Measurements from ENCODE around the gene PDE2A.

PDE2A gene

GRCh38 chr11:72615329-72615728 is 58.9 kb downstream of the PDE2A start:
- no peak for DNase-seq (ENCODE audit: low read depth, low spot score)

DNA sequence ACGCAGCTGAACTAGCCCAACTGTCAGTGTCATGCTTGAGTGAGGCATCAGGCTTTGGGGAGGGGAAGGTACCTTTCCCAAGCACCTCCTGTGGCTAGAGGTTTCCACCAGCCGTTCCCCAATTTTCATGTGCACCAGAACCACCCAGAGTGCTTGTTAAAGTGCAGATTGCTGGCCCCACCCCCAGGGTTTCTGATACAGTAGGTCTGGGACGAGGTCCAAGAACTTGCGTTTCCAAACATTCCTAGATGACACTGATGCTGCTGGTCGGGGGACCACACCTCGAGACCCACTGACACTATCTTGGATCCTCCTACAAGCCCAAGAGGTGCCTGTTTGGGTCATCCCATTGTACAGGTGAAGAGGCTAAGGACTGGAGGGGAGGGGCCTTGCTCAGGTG is 59.8 kb downstream of the PDE2A start:
- no peak for DNase-seq (ENCODE audit: low read depth, low spot score)

DNA sequence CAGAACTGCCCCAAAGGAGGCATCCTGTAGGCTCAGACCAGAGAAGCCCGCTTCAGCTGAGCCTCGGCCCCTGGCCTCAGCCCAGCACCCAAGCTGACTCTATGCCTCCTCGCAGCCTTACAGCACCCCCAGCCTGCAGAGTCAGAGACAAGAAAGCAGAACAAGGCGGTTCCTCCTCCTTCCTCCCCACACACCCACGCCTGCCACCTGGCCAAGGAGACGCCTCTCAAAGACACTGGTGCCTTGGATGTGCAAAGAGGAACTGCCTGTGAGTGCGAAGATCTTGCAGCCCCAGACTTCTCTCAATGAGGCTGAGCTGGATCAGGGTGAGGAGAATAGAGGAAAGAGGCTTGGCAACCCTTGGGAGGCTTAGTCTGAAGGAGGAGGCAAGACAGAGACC is 60.2 kb downstream of the PDE2A start:
- DNase-seq (ENCODE audit: low read depth, low spot score), result no peak

GRCh38 chr11:72613450-72613849 is 60.8 kb downstream of the PDE2A start:
- no peak for DNase-seq (ENCODE audit: low read depth, low spot score)

- DNase-seq (ENCODE audit: low read depth, low spot score), result no peak
These were observed 64.7 kb downstream of the PDE2A start for GRCh38 chr11:72609476-72609875.

GRCh38 chr11:72609045-72609444 is 65.2 kb downstream of the PDE2A start:
- no peak for DNase-seq (ENCODE audit: low read depth, low spot score)

GRCh38 chr11:72607496-72607895 is 66.7 kb downstream of the PDE2A start:
- no peak for DNase-seq (ENCODE audit: low read depth, low spot score)

DNA sequence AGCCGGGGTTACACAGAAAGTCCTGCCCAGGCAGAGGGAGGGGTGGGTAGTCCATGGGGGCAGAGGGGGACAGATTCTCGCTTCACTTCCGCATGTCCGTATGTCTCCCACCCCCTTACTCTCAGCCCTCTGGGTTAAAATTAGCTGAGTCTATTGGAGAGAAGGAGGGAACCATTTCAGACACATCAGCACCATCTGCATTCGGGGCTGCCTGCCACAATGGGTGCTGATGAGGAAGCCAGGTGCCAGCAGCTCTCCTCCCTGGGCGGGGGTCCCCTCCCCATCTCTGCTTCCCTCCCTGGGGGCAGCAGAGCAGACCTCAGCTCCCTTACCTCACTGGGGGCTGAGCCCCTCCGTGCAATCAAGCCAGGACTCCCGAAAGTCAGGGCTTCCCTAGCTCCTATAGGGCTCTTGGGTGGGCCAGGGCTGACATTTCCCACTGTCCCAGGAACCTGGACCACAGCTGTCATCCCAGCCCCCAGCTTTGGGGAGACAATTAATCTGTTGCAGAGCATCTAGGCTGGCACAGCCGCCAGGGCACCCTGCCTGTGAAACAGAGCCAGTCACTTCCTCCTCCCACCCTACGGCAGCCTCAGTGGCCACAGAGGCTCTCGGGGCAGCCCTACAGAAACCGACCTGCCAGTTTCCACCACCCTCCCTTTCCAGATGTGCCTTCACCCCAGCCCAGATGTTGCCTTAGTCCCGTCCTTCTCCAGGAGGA is 67.3 kb downstream of the PDE2A start:
- no peak for DNase-seq (ENCODE audit: low read depth, low spot score)

- DNase-seq (ENCODE audit: low read depth, low spot score), result no peak
These were observed 68.1 kb downstream of the PDE2A start for GRCh38 chr11:72605973-72606747.

DNA sequence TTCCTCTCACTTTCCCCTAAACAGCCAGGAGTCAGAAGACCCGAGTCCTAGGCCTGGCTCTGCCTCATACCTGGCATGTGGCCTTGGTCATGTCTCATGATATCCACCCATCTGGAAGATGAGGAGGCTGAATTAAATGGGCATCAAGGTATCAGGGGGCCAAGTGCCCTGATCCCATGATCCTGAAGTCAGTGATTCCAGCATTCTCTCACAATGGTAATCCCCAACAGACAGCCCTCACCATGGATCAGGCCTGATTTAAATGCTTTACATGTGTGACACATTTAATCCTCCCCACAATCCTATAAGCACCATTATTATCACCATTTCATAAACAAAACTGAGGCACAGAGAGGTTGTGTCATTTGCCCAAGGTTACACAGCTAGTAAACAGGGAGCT is 70.0 kb downstream of the PDE2A start:
- no peak for DNase-seq (ENCODE audit: low read depth, low spot score)

GRCh38 chr11:72602250-72602904 is 71.8 kb downstream of the PDE2A start:
- no peak for DNase-seq (ENCODE audit: low read depth, low spot score)

- no peak for DNase-seq (ENCODE audit: low read depth, low spot score)
These were observed 73.7 kb downstream of the PDE2A start for GRCh38 chr11:72600557-72600956.

DNA sequence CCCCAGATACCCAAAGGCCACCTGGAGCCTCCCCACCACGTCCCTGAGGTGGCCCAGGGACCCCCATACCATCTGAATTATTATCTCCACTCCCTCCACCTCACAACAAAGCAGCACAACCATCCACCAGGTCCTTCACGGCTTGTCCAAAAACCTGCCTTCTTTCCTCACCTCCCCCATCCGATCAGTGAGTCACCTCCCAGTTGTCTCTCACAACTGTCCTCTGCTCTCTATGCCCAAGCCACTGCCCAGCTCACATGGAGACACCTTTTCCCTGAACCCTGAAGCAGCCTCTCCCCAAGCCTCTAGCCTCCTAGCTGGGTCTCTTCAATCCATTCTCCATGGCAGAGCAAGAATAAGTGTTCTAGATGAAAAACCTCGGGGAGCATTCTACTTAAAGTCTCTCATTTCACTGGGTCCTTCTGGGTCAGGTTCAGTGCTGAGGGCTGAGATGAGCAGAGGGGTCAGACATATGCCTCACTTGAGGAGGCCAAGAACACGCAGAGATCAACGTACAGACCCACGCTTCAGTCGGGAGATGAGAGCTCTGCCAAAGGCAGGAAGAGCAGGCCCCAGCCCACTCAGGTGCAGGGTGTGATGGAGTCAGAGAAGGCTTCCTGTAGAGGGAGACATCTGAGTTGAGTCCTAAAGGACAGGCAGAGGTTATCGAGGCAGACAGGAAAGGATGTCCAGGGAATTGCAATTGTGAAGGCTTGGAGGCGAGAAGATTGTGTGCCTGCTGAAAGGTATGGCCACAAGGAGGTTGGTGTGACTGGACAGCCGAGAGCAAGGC is 74.7 kb downstream of the PDE2A start:
- DNase-seq (ENCODE audit: low read depth, low spot score), result no peak

GRCh38 chr11:72598906-72599305 is 75.3 kb downstream of the PDE2A start:
- DNase-seq (ENCODE audit: low read depth, low spot score), result no peak

DNA sequence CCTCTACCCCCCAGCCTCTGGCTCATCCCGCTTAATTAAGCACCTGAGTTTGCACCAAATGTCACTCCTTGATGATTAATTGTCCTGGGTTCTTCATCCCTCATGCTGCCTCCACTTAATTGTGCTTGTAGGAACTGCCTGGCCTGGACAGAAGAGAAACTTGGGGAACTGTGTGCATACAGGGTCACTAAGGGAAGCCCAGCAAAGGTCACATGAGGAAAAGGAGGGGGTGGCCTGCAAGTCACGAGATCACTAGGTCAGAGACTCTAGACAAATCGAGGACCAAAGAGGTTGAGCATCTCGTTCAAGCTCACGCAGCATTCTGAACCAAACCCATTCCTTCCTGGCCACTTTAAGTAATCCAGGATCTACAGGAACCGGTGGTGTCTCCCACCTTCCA is 75.8 kb downstream of the PDE2A start:
- no peak for DNase-seq (ENCODE audit: low read depth, low spot score)

DNA sequence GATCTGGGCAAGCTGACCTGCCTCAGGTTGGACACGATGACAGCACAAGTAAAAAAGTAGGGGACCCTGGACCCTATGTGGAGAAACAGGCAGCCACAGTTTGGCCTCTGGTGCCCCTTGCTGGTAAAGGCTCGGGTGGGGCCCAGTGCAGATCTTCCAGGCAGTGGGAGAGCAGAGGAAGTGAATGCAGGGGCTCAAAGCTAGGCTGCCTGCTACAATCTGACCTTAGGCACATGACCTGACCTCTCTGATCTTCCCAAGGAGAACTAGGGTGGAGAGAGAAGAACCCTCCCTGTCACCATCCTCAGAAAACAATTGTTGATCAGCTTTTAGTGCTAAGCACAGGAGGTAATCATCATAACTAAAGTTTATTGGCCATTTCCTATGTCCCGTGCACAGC is 76.5 kb downstream of the PDE2A start:
- no peak for DNase-seq (ENCODE audit: low read depth, low spot score)

- DNase-seq (ENCODE audit: low read depth, low spot score), result no peak
These were observed 78.9 kb downstream of the PDE2A start for GRCh38 chr11:72595292-72595684.

DNA sequence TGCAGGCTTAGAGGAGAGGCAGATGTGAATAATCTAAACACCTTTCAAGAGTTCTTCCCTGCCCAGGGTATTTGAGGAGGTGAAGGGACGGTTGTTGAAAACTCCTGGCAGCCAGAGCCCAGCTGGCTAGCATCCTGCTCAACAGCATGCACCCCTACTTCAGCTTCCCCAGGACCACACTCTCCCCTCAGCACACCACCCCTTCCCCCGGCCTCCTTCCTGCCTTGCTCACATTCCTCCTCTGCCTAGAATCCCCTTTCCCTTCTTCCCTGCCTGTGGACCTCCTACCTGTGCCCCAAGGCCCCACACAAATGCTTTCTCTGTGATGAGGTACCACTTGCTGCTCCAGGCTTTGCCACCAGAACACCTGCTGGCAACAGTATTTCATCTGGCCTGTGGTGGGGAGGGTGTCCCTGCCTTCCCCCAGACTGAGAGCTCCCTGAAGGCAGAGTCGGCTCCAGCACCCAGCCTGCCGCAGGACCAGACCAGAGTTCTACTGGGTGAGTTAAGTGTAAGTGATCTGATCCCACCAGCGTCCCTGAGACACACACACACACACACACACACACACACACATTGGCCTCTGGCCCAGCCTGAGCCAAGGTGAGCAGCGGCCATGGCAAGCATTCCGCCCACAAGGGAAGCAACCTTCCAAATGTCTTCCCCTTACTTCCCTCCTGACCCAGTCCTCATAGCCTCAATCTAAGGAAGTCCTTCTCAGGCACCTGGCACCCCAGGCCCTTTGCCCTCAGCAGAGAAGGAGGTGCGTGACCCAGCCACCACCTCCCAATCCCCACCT is 79.5 kb downstream of the PDE2A start:
- DNase-seq (ENCODE audit: low read depth, low spot score), result no peak

DNA sequence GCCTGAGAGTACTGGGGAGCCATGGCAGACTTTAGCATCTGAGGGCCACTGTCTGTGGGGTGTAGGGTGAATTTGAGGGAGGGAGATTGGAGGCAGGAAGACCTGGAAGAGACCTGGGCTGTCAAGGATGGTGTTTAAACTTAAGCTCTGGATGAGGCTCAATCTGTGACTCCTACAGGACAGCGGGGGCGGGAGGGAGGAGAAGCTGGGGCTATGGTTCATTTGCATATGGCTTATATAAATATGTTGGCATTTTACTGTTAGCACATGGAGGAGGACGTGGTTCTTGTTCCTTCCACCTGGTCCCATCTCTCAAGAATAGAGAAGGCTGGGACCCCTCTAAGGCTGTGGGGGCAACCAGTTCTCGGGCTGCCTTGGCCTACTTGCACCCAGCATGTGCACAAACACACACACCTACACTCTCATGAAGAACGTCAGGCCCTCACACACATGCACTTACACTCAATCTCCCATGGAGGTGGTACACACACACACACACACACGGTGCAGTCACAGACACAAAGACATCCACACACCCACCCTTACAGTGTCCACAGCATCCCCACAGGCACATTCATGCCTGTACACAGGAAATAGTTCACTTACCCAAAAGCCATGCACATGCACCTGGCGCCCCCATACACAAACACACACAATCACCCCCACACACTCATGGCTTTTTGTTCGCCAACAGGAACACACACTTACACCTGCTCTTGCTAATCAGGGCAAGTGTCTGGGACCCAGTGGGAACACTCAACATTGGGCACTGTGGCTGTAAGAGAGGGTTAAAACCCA is 81.3 kb downstream of the PDE2A start:
- DNase-seq (ENCODE audit: low read depth, low spot score), result no peak

DNA sequence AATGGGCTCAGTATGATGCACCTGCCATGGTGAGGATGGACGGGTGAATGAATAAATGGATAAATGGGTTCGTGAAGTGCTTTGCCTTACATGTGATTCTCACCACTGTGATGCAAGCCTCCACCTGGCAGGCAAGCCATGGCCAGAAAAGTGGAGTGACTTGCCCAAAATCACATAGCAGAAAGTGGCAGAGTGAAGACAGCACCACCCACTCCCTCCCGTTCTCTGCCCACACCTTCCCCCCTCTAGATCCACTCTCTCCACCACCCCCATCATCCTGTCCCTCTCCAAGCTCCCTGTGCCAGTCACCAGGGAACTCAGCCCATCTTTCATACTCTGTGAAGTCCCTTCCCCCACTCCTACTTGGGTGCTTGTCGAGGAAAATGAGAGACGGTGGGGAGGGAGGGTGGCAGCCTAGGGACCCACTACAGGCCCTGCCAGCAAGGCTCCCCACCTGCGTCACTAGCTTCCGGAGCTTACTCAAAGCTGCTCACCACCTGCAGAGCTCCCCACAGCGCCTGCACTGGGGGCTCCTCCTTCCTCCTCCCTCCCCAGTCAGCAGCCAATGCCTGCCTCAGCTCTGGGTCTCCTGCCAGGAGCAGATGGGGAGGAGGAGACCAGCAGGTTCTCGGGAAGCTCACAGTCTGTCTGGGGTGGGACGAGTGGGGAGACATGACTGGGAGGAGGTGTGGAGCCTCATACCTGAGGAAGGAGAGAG is 82.3 kb downstream of the PDE2A start:
- no peak for DNase-seq (ENCODE audit: low read depth, low spot score)
